Progenitor cell of endocrine pancreas (in vitro differentiated cells): ENCODE results near the gene ANKRD29. TPM values are rescaled to one million over a fixed set of nuclear protein-coding genes. Genes with fewer than 3 reads are reported as not detected.

Experiments used
- DNase-seq: peaks from one replicate; pipeline ENCODE4 v3.0.0; 2021; ENCODE audit warnings: low spot score; ENCODE audit not compliant: unreplicated experiment
- H3K27ac Mint-ChIP-seq: 2 replicates; pipeline ENCODE4 v1.8.0; 2021; ENCODE audit warnings: mild to moderate bottlenecking, moderate library complexity, mixed read lengths
- H3K27me3 Mint-ChIP-seq: 2 replicates; pipeline ENCODE4 v1.8.0; 2021; ENCODE audit warnings: mixed read lengths
- H3K36me3 Mint-ChIP-seq: 2 replicates; pipeline ENCODE4 v1.8.0; 2022; ENCODE audit warnings: mixed read lengths; ENCODE audit not compliant: insufficient read depth
- H3K4me1 Mint-ChIP-seq: 2 replicates; pipeline ENCODE4 v1.8.0; 2021; ENCODE audit warnings: low read depth, mixed read lengths
- H3K4me3 Mint-ChIP-seq: 2 replicates; pipeline ENCODE4 v1.8.0; 2021; ENCODE audit warnings: low read depth, mild to moderate bottlenecking, moderate library complexity, mixed read lengths
- H3K9me3 Mint-ChIP-seq: 2 replicates; pipeline ENCODE4 v1.8.0; 2021; ENCODE audit warnings: low read depth, mixed read lengths
- CTCF ChIP-seq: fragments of 200-600 bp; sonication (generic); IDR thresholded peaks from one replicate; pipeline ENCODE4 v1.5.0; 2021; ENCODE audit warnings: antibody characterized with exemption, mild to moderate bottlenecking; ENCODE audit not compliant: unreplicated experiment
- total RNA-seq: library from RNA; stranded (reverse); gene quantifications from 2 replicates; pipeline ENCODE4 v1.2.1, GENCODE V29; 2021

ANKRD29 gene
- total RNA-seq, 1 donor from 2014 or later = 0.41 TPM

GRCh38 chr18:23623040-23623439 lies 39.7 kb downstream of the ANKRD29 start:
- Mint-ChIP-seq H3K27ac (no peak overlapping the region), H3K4me3 (no peak overlapping the region), H3K9me3 (no peaks in the 10 kb centered on the region), H3K36me3 (no peaks in the 10 kb centered on the region), H3K4me1 (peaks cover 8% of the 10 kb centered on the region), H3K27me3 (peaks cover 72% of the 10 kb centered on the region)
- no peak for TF ChIP-seq CTCF
- no peak for DNase-seq

- Mint-ChIP-seq H3K27ac (no peak overlapping the region), H3K36me3 (no peaks in the 10 kb centered on the region), H3K4me3 (peak overlapping the region; percentile 66), H3K4me1 (peaks cover 16% of the 10 kb centered on the region), H3K9me3 (no peaks in the 10 kb centered on the region), H3K27me3 (peaks cover 46% of the 10 kb centered on the region)
- no peak for TF ChIP-seq CTCF
- peak; percentile 22 for DNase-seq
Observed at GRCh38 chr18:23619388-23619881, 43.3 kb downstream of the ANKRD29 start.

DNA sequence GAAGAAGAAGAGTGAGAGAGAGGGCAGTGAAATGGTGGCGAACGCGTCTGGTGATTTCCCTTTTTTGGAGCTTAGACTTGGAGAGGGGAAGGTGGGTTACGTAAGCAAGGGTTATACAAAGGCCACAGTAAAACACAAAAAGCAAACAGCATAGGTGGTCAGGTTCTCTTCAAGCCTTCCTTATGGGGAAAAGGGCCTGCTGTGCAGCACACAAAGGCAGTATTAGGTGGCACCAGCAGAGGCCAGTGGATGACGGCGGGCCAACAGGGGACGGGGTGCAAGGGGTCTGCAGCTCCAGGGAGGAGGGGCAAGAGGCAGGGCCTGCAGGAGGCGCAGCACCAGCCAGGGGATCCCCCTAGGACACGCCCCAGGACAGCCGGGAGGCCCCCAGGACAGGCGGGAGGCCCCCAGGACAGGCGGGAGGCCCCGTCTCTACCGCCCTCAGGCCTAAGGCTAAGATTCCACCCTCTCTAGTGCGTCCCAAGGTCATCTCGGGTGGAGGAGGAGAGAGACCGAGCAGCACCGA lies 43.8 kb downstream of the ANKRD29 start:
- H3K27ac Mint-ChIP-seq = peak overlapping the region; percentile 86
- peak; percentile 36 for DNase-seq
- peaks cover 45% of the 10 kb centered on the region for H3K27me3 Mint-ChIP-seq

DNA sequence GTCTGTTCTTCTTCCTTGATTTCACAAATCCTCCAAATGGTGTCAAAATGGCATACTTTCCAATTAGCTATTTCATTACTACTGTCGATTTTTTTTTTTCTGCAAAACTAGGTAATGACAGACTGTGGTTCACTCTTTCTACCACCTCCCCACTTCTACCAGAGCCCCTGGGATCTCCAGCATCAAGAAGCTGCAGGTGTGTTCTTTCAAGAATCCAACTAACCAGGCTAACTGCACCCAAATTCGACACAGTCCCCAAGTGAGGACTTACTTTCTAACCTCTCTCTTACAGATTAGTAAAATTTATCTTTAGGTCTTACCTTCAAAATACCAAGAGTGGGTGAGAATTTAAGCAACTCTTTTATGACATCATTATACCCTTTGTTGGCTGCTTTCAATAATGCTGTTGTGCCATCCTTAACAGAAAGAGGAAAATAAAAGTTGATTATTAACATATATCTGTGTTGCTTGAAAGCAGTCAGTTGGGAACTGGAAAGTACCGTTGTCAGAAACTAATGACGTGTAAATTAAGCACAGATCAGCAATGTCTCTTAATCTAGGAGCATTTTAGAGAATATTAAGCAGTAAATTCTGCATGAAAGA lies 45.2 kb downstream of the ANKRD29 start:
- H3K27me3 Mint-ChIP-seq = peaks cover 44% of the 10 kb centered on the region
- peaks cover 17% of the 10 kb centered on the region for H3K4me1 Mint-ChIP-seq
- H3K4me3 Mint-ChIP-seq = no peak overlapping the region
- H3K9me3 Mint-ChIP-seq = no peaks in the 10 kb centered on the region
- no peak overlapping the region for H3K27ac Mint-ChIP-seq
- no peak for TF ChIP-seq CTCF
- DNase-seq = no peak
- no peaks in the 10 kb centered on the region for H3K36me3 Mint-ChIP-seq

More for the DNA sequence above, 43.8 kb downstream of the ANKRD29 start:
- peaks cover 16% of the 10 kb centered on the region for H3K4me1 Mint-ChIP-seq
- H3K9me3 Mint-ChIP-seq = no peaks in the 10 kb centered on the region
- H3K36me3 Mint-ChIP-seq = no peaks in the 10 kb centered on the region
- TF ChIP-seq CTCF = peak; percentile 43
- H3K4me3 Mint-ChIP-seq = peak overlapping the region; percentile 66

- H3K27ac Mint-ChIP-seq = no peak overlapping the region
Observed at GRCh38 chr18:23616258-23616657, 46.5 kb downstream of the ANKRD29 start.

More at GRCh38 chr18:23616258-23616657, 46.5 kb downstream of the ANKRD29 start:
- DNase-seq = no peak
- Mint-ChIP-seq H3K27me3 (peaks cover 43% of the 10 kb centered on the region), H3K9me3 (no peaks in the 10 kb centered on the region), H3K4me3 (no peak overlapping the region), H3K4me1 (peaks cover 19% of the 10 kb centered on the region), H3K36me3 (no peaks in the 10 kb centered on the region)
- no peak for TF ChIP-seq CTCF
